Fibroblast of upper back skin (primary cell): ENCODE data around the gene PRKCE.
"Not testable (repeated sequence)": the region's sequence is repeated elsewhere in the genome, so short reads cannot be mapped to it uniquely, and the experiment has no call there.

Experiments
- DNase-seq: peaks from one replicate; pipeline ENCODE4 v3.0.0-alpha.2; 2013

Gene PRKCE

GRCh38 chr2:45672138-45672537, 20.7 kb downstream of the PRKCE start:
- no peak for DNase-seq

- peak; percentile 67 for DNase-seq
Measured at GRCh38 chr2:45674035-45674816, 22.8 kb downstream of the PRKCE start.

GRCh38 chr2:45675263-45675812, 23.9 kb downstream of the PRKCE start:
- peak; percentile 44 for DNase-seq

GRCh38 chr2:45676088-45676487, 24.6 kb downstream of the PRKCE start:
- DNase-seq, result no peak

- no peak for DNase-seq
Measured at GRCh38 chr2:45678791-45679348, 27.4 kb downstream of the PRKCE start.

- no peak for DNase-seq
Measured at GRCh38 chr2:45680351-45680967, 29.0 kb downstream of the PRKCE start.

GRCh38 chr2:45681675-45682074, 30.2 kb downstream of the PRKCE start:
- DNase-seq, result peak; percentile 81

- DNase-seq, result no peak
Measured at GRCh38 chr2:45683292-45683691, 31.8 kb downstream of the PRKCE start.

GRCh38 chr2:45684756-45685155, 33.3 kb downstream of the PRKCE start:
- no peak for DNase-seq

DNA sequence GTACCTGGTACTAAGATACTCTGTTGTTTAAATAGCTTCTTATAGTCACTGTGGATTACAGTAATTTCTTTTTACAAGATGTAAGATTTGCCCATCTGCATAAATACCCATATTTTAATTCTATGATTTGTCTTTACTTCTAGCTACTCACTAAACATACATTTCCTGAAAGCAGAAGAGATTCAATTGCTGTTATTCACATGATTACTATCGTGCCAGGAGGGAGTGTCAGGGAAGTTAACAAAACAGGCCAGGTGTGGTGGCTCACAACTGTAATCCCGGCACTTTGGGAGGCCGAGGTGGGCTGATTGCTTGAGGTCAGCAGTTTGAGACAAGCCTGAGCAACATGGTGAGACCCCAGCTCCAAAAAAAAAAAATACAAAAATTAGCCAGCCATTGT, 33.8 kb downstream of the PRKCE start:
- DNase-seq, result no peak

DNA sequence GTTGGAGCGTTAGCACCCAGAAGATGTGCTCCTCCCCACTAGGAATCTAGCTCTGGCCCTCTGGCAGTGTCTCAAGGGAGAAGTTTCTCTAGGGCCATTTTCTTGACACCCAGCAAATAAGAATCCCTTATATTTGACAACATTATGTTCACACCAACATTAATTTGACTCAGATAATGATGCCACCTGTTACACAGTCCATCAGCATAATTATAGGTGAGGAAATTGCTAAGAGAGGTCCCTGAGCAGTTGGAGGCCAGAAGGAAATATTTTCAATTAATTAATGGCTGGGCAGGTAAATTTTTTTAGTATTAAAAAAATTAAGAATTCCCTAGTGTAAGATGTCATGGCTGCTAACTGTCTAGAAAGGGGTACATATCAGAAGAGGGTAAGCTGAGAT, 36.5 kb downstream of the PRKCE start:
- no peak for DNase-seq

DNA sequence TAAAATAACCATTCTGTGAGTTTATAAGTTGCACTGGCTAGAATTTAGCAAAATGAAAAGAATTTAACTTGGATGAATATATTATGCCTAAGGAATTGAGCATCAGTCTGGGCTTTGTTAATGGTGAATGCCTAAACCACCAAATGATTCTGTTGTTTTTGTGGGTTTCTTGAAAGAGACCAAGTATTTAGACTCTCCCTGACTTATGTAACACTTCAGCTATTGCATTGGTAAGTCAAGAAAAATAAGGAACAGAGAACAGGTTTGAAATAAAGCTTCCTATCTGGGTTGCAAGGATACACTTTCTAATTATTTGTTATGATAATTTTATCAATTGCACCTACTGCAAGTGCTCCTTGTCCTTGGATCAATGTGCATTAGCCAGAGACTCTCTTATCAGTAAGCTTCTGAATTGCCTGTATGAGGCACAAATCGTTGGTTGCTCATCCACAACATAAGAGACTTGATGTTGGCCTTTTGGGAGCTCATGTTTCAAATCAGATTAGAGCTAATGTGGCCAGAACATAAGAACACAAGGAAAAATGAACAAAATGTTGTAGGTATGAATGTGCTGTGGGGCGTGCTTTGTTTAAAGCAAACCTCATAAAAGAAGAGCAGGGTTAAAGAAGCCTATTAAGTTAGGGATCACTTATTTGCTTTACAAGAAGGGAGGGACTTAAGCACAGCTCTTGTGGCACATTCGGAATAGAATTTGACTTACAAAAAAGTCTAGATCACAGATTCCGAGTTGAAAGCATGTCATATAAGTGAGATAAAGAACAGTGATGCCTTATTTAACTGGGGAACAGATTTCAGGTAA, 37.2 kb downstream of the PRKCE start:
- peak; percentile 28 for DNase-seq

GRCh38 chr2:45690231-45690630, 38.8 kb downstream of the PRKCE start:
- no peak for DNase-seq

DNA sequence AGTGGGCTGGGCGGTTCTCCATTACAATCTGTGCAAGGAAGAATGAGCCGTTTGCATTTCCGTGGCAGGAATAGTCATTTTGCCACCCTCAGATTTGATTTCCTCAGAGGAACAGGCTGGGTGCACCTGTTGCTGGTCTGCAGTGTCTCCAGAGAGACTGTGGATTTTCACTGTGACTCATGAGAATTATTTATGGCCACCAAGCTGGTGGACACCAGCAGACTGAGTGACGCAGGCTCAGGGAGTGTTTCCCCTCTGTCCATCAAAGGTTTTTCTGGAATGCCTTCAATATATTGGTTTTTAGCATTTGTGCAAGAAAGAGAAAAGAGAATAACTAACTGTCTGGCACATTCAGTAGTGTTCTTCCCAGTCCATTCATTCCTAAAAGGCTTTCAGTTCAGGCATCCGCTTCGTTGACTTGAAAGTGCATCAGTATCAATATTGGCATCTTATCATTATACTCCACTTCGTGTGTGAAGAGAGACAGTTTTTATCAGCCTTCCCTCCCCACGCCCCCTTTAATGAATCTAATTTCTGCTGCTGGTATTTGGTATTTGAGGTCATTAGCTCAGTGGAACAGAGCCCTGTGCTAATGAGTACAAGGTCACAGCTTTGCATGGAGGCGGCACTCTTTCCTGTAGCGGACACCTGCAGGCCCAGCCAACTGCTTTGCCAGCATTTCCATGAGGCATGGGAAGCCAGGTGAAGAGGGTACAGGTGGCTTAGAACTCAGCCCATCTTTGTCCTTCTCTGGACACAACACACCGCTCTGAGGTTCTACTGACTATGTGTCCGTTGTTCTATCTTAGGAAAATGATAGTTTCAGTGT, 39.9 kb downstream of the PRKCE start:
- no peak for DNase-seq

- DNase-seq, result no peak
Measured at GRCh38 chr2:45692566-45692965, 41.1 kb downstream of the PRKCE start.

DNA sequence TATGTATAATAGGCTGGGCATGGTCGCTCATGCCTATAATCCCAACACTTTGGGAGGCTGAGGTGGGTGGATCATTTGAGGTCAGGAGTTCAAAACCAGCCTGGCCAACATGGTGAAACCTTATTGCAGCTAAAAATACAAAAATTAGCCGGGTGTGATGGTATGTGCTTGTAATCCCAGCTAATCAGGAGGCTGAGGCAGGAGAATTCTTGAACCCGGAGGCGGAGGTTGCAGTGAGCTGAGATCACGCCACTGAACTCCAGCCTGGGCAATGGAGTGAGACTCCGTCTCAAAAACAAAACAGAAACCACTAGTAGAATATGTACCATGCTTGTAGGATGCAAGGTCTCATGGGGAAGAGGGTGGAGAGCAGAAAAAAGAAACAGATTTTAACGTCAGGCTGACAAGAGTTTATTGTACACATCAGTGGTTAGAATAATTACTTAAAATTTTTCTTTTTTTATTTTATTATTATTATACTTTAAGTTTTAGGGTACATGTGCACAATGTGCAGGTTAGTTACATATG, 44.1 kb downstream of the PRKCE start:
- not testable (repeated sequence) for DNase-seq

- DNase-seq, result no peak
Measured at GRCh38 chr2:45696708-45697107, 45.2 kb downstream of the PRKCE start.

- DNase-seq, result no peak
Measured at GRCh38 chr2:45697190-45697589, 45.7 kb downstream of the PRKCE start.

- DNase-seq, result no peak
Measured at GRCh38 chr2:45698554-45698953, 47.1 kb downstream of the PRKCE start.

DNA sequence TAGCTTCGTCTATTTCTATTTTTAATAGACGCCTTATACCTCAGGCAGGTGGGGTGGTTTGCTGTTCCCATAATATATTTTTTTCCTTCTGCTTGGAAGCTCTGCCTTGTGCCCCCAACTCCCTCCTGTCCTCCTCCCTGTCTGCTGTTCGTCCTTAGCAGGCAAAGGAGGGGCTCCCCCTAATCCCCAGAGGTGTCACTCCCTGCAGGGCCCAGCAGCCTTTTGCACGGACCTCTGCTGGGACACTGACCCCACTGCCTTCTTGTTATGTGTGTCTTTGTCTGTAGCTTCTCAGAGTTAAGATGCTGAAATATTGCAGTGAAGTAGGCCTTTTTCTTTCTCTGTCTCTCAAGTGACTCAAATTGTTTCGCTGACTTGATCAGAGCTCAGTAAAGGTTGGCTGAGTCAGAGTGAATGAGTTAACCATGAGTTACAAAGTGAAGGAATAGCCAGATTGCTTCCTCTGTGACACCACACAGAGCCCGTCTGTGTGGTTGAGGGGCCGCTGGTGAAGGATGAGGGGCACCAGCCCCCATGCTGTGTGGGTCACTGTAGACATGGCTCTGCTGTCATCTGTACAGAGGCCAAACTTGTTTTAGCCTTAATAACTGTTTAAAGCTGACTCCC, 47.7 kb downstream of the PRKCE start:
- peak; percentile 79 for DNase-seq

GRCh38 chr2:45700407-45701013, 49.0 kb downstream of the PRKCE start:
- no peak for DNase-seq
